ENCODE results near the gene DACT1.

Gene DACT1

DNA sequence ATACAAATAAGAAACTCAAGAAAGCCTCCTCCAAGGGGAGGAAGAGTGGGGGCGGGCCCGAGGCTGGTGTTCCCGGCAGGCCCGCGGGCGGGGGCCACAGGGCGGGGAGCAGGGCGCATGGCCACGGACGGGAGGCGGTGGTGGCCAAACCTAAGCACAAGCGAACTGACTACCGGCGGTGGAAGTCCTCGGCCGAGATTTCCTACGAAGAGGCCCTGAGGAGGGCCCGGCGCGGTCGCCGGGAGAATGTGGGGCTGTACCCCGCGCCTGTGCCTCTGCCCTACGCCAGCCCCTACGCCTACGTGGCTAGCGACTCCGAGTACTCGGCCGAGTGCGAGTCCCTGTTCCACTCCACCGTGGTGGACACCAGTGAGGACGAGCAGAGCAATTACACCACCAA lies 8.7 kb downstream of the DACT1 start:
- no peak overlapping the region for H3K27ac Mint-ChIP-seq

DNA sequence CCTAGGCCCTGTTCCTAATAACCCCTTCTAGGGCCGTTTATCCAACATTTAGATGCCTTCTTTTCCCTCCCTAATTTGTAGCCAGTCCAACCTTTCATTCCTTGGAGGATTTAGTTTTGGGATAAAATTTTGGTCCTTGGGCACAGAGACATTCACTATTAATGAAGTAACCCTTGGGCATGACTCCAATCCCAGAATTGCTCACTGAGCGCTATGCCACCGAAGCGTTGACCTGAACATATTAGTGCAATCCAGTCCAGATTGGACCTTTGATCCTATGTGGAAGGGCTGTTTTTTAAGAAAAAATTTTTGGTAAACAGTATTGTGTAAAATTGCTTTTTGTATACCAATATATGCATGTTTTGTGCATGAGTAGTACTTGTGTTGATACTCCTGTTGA lies 10.0 kb downstream of the DACT1 start:
- Mint-ChIP-seq H3K9me3 (no peaks in the 10 kb centered on the region), H3K4me3 (no peak overlapping the region), H3K27ac (no peak overlapping the region), H3K27me3 (no peaks in the 10 kb centered on the region), H3K4me1 (no peaks in the 10 kb centered on the region)
- DNase-seq, result no peak
- ATAC-seq, result no peak

More for the DNA sequence above, 8.7 kb downstream of the DACT1 start:
- Mint-ChIP-seq H3K9me3 (no peaks in the 10 kb centered on the region), H3K4me1 (peaks cover 2% of the 10 kb centered on the region), H3K4me3 (no peak overlapping the region), H3K27me3 (no peaks in the 10 kb centered on the region)
- DNase-seq, result no peak
- peak; percentile 37 for ATAC-seq

DNA sequence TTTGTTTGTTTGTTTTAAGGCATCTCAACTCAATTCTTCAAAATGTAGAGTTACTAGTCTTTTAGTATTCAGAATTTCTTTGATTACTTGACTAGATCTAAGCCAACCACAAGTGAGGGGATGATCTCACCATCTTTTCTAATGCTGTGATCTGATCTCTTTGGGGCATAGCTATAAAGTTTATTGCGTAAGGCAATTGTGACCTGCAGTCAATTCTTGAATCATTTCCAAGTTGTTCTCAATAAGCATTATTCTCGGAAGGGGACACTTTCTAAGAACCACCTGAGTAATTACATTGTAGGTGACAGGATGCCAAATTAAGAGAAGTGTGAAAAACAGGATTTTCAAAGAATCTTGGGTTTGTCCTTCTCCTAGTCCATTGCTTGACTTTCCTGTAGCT lies 13.1 kb downstream of the DACT1 start:
- peak; percentile 53 for ATAC-seq
- H3K4me3 Mint-ChIP-seq, result no peak overlapping the region

DNA sequence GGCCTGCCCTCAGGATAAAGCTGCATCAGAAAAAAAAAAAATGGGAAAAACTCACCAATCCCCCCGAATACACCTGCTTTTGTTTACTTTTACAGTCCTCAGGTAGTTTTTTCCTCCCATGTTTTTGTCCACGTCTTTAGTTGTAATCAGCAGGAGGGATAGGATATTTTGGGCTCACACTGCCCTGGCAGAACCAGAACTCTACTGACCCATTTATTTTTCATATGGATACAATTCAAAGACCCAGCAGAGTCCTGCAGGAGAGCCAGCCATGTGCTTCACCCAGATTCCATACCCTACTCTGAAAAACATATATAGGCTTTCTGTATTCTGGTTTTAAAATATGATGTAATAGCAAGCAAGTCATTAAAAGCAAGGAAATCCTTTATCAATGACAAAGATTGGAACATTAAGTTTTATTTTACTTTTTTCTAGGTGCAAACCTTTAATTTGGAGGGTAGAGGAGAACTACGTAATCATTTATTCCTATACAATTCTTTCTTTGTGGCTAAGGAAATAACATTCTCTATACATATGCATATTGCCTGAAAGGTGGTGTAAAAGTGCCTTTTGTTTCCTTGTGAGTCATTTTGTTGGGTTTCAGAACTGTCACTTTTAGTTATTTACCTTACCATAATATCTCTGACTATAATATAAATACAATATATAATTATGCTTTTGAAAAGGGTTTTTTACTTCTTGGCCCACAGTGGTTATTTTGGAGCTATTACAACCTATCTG lies 19.1 kb downstream of the DACT1 start:
- Mint-ChIP-seq H3K4me3 (no peak overlapping the region), H3K27me3 (no peaks in the 10 kb centered on the region), H3K4me1 (peaks cover 5% of the 10 kb centered on the region), H3K27ac (peak overlapping the region in 1 of 2 donors; percentile 84), H3K9me3 (no peaks in the 10 kb centered on the region)
- DNase-seq (no peak), ATAC-seq (no peak)

More for the DNA sequence above, 13.1 kb downstream of the DACT1 start:
- Mint-ChIP-seq H3K27me3 (no peaks in the 10 kb centered on the region), H3K9me3 (no peaks in the 10 kb centered on the region), H3K4me1 (no peaks in the 10 kb centered on the region), H3K27ac (no peak overlapping the region)
- no peak for DNase-seq

DNA sequence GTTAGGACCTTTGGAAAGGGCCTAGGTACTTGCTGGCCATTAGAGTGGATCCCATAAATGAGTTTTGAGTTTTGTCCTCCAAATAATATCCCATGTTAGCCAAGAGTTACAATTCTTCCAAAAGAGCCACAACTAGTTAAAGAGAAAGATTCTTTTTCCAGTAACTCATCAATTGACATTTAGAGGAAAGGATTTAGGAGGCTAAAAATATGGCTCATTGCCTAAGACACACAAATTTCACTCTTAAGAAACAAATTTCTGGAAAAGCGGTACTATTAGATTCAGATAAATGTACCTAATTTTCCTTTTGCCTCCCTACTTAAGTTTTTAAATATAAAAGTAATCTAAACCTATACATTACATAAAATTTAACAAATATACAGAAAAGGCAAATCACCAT lies 21.3 kb downstream of the DACT1 start:
- no peak overlapping the region for H3K27ac Mint-ChIP-seq
- no peak overlapping the region for H3K4me3 Mint-ChIP-seq
- no peaks in the 10 kb centered on the region for H3K9me3 Mint-ChIP-seq
- H3K27me3 Mint-ChIP-seq, result no peaks in the 10 kb centered on the region
- no peak for DNase-seq
- ATAC-seq, result no peak
- peaks cover 13% of the 10 kb centered on the region for H3K4me1 Mint-ChIP-seq

DNA sequence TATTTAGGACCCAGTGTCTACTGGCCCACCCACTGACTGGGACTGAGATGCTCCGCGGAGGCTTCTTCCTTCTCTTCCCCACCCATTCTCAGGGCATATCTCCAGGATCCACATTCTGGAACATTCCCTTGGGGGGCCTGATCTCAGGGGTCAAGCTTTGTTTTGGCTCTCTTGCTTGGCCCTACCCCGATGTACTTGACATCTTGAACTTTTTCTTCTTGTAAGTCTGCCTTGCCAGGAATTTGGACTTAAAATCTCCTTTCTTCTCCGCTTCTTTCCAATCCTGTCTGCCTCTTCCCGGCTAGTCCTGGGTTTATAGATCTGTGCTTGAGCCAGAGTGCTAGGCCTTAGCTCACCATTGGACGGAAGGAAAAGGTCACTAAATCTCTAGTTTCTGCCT lies 22.1 kb downstream of the DACT1 start:
- H3K4me1 Mint-ChIP-seq, result peaks cover 13% of the 10 kb centered on the region
- H3K27me3 Mint-ChIP-seq, result no peaks in the 10 kb centered on the region
- no peak for ATAC-seq
- no peak overlapping the region for H3K4me3 Mint-ChIP-seq
- H3K9me3 Mint-ChIP-seq, result no peaks in the 10 kb centered on the region
- no peak overlapping the region for H3K27ac Mint-ChIP-seq
- DNase-seq, result no peak

DNA sequence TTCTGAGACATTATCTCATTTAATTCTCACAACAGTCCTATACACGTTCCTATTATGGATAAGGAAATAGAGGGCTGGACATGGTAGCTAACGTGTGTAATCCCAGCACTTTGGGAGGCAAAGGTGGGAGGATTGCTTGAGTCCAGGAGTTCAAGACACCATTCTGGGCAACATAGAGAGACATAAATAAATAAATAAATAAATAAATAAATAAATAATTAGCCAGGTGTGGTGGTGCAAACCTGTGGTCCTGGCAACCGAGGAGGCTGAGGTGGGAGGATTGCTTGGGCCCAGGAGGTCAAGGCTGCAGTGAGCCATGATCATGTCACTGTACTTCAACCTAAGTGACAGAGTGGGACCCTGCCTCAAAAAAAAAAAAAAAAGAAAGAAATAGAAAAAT lies 22.6 kb downstream of the DACT1 start:
- no peak overlapping the region for H3K27ac Mint-ChIP-seq
- H3K27me3 Mint-ChIP-seq, result no peaks in the 10 kb centered on the region
- no peaks in the 10 kb centered on the region for H3K9me3 Mint-ChIP-seq
- DNase-seq (no peak), ATAC-seq (no peak)
- H3K4me3 Mint-ChIP-seq, result no peak overlapping the region
- H3K4me1 Mint-ChIP-seq, result peaks cover 13% of the 10 kb centered on the region

DNA sequence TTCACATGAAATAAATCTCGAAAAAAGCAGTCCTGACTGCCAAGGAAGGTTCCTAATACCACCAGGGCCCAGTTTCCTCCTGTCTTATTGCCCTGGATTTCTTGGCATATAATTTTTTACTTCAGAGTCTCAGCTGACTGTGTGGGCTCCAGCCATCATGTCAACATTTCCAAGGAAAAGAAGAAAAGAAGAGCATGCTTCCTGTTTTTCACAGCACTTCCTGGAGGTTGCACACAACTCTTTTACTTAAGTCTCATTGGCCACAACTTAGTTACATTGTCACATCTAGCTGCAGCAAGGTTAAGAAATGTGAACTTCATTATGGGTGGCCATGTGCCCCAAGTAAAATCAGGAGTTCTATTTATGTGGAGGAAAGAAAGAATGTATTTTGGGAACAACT lies 24.3 kb downstream of the DACT1 start:
- Mint-ChIP-seq H3K4me3 (no peak overlapping the region), H3K9me3 (no peaks in the 10 kb centered on the region), H3K27ac (peak overlapping the region in 1 of 2 donors; percentile 66), H3K27me3 (no peaks in the 10 kb centered on the region), H3K4me1 (peaks cover 23% of the 10 kb centered on the region)
- DNase-seq (no peak), ATAC-seq (no peak)

DNA sequence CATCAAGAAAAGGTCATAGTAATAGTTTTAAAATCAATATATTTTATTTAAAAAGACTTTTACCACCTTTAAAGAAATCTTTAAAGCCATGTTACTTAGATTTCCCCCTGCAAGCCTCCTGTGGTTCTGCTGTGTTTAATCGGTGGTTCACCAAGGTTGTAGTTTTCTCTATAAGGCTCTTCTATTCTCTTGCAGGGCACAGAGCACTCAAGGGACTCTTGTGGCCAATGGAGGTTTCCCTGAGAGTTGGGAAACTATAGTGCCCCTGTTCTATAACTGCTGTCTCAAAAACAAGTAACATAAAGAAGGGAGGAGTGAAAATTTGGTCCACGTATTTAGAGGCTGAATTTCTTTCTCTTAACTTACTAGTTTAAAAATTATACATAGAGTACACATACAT lies 25.0 kb downstream of the DACT1 start:
- Mint-ChIP-seq H3K27me3 (no peaks in the 10 kb centered on the region), H3K4me1 (peaks cover 23% of the 10 kb centered on the region), H3K9me3 (no peaks in the 10 kb centered on the region)

DNA sequence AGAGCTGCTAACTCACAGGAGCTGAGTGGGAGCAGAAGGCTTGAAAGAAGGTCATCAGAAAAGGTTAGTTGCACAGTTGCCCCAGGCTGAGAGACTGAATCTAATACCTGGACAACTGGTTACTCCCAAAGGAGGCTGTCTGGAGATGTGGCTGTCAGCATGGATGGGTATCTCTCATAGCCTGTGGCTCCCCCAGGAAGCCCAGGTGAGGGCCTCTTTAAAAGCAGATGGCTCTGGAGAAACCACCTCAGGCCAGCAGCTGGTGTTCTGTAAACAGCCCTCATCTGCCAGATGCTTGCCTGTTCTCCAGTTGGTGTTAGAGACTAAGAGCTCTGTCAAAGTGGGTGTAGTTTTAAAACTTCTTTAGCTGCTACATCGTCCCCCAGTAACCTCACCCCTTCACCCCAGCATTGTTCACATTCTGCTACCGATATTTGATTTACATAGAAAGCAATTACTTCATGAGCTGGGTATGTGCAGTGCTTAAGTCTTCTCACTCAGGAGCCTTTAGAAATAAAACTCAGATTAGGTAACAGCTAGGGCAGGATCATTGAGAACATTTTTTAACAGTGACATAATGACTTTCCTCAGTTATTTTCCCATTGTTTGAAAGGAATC lies 25.8 kb downstream of the DACT1 start:
- Mint-ChIP-seq H3K9me3 (no peaks in the 10 kb centered on the region), H3K4me3 (no peak overlapping the region), H3K27ac (no peak overlapping the region), H3K27me3 (no peaks in the 10 kb centered on the region), H3K4me1 (peaks cover 23% of the 10 kb centered on the region)
- no peak for DNase-seq
- no peak for ATAC-seq

More for the DNA sequence above, 25.0 kb downstream of the DACT1 start:
- no peak for ATAC-seq
- H3K4me3 Mint-ChIP-seq, result no peak overlapping the region
- no peak for DNase-seq
- H3K27ac Mint-ChIP-seq, result no peak overlapping the region

DNA sequence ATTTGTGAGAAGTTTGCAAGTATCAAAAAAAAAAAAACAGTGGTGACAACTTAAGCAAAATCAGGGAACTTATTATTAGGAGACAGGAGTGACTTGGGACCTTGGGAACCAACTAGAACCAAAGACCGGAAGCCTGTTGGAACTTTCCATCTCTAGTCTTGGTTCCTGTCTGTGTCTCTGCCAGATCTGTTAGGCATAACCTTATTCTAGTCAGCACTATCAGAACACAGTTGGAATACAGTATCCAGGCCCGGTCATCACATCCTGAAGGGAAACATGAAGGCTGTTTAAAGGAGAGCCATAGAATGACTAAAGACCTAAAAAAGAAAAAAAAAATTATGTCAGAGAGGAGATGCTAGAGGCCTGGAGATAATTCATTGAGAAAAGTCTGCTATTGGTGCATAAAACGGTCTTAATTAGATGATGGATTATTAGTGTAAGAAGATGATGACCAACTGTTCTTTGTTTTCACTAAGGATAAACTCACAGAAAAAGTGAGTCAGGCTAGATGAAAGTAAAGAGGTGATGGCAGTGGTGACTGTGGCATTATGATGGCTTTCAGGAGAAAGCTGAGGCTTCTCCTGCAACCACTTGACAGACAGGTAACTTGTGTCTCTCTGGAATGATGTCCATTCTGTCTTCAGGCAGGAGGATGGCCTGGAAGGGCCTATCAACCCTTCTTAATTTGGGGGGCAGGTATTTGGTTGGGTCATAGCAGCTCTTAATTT lies 28.2 kb downstream of the DACT1 start:
- H3K27me3 Mint-ChIP-seq, result no peaks in the 10 kb centered on the region
- H3K9me3 Mint-ChIP-seq, result no peaks in the 10 kb centered on the region
- H3K4me1 Mint-ChIP-seq, result peaks cover 23% of the 10 kb centered on the region
- H3K27ac Mint-ChIP-seq, result peak overlapping the region; percentile 3 to 16
- no peak overlapping the region for H3K4me3 Mint-ChIP-seq
- no peak for DNase-seq
- peak; percentile 69 for ATAC-seq

DNA sequence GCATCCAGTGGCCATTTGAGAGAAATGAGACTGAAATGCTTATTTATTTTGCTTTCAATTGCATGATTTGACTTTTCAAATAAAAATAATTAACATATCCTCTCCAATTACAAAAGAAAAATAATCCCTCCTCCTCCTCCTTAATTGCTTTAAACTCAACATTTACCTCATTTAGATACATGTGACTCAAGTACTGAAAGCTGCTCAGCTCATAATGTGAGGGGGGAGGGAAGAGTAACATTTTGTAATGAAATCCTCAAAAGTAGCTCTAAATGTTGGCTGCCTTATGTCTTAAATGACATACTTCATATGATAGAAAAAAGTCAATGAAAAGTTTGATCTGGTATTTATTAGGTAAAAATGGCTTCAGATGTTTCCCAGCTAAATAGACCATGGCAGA lies 29.0 kb downstream of the DACT1 start:
- peaks cover 19% of the 10 kb centered on the region for H3K4me1 Mint-ChIP-seq
- ATAC-seq (no peak), DNase-seq (no peak)
- no peaks in the 10 kb centered on the region for H3K9me3 Mint-ChIP-seq
- no peak overlapping the region for H3K4me3 Mint-ChIP-seq
- no peak overlapping the region for H3K27ac Mint-ChIP-seq
- H3K27me3 Mint-ChIP-seq, result no peaks in the 10 kb centered on the region

DNA sequence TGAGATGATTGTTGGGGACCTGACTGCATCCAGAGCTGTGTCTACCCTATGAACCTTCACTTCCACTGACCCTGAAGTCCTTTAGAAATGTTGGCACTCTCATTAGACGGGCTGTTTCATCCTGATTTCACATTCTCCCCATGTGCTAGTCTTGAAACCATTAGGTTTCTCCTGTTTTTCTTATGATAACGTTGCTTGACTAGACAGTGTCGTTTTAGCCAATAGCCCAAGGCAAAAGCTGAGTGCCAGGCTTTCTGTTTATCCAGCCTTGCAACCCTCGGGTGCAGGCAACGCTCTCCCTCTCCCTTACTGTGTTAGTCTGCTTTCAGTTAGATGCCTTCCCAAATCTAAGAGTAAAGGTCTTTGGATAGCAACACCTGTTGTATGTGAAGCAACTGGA lies 30.1 kb downstream of the DACT1 start:
- Mint-ChIP-seq H3K4me3 (no peak overlapping the region), H3K4me1 (peaks cover 10% of the 10 kb centered on the region), H3K27me3 (peaks cover 6% of the 10 kb centered on the region), H3K9me3 (no peaks in the 10 kb centered on the region), H3K27ac (no peak overlapping the region)
- ATAC-seq (no peak), DNase-seq (no peak)

DNA sequence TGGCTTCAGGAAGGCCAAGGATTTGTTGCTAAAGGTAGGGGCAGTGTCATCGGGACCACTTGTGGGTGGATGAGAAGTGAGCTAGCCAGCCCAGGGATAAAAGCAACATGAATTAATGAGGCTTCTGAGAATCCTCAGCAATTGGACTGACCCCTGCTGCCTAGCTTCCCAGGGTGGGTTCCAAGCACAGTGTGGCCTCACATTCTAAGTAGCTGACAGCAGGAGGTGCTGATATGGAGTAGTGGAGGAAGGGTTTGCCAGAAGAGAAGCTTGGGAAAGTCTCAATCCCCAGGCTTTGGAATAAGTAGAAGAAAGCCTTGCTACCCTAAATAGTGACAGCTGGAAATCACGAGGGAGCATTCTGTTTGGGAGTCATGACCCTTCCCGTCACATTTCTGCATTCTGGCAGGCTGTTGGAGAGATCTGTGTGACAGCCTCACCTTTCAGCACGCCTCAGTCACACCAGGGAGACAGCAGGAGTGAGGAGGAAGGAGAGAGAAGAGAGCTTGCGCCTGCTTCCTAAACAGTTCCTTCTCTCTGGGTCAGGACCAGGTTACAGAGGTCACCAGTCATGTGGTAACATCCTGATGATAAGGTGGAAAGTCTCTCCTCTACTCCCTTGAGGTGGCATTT lies 31.2 kb downstream of the DACT1 start:
- Mint-ChIP-seq H3K4me1 (peaks cover 10% of the 10 kb centered on the region), H3K4me3 (no peak overlapping the region), H3K9me3 (no peaks in the 10 kb centered on the region), H3K27ac (peak overlapping the region in 1 of 2 donors; percentile 17), H3K27me3 (peaks cover 9% of the 10 kb centered on the region)
- DNase-seq (no peak), ATAC-seq (no peak)

DNA sequence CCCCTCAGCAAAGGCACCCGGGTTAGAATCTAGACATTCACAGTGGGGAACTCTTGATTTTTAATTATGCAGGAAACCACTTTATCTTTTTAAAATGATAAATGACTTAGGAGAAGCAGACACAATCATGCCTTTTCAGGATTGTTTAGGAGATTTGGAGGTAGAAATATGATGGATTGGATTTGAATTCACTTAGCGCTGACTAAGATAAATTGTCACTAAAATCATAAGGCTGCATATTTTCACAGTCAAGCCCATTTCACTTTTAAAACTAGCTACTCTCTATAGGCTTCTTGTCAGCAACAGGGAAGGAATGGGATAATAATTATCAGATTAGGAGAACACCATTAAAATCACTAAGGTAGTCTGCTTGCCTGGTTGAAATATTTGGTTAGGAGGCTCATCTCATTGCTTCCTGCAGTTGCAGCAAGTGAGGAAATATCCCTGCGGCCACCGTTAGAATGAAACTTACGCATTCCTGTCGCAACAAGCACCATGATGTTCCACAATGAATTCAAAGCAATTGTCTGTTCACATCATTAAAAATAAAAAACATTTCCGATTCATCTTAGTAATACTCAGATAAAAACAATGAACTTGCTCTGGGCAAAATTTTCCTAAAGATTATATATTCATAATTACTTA lies 31.9 kb downstream of the DACT1 start:
- ATAC-seq (no peak), DNase-seq (no peak)
- Mint-ChIP-seq H3K27me3 (peaks cover 9% of the 10 kb centered on the region), H3K4me3 (no peak overlapping the region), H3K27ac (no peak overlapping the region), H3K4me1 (peaks cover 10% of the 10 kb centered on the region), H3K9me3 (no peaks in the 10 kb centered on the region)
